ENCODE results near the gene CUL7. TPM values are rescaled to one million over a fixed set of nuclear protein-coding genes. Genes with fewer than 3 reads are reported as not detected.

The CUL7 gene
- total and polyA plus RNA-seq, 9 of the 15 experiments (the other 6 are each of a cell fraction or from before 2014, with no cell fraction given) = 0.44 to 20.1 (median 8.6) TPM

DNA sequence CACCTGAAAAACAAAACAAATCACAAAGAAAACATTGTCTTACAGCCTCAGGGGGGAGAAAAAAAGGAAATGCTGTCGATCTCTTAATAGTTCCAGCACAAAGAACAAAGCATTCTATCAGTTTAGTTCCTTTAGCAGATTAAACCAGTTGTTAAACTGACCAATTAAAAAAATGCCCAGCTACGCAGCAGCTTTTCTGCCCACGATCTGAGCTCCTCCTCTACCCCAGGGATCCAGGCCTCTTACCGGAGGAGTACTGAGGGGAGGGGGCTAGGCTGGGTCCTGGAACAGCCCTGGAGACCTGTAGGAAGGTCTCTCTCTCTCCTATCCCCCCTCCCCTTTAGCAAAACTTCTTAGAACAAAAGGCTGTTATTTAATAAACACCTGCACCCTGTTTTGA, 35.8 kb upstream of the CUL7 start (continued):
- no peak for TF ChIP-seq IRF9 (tag; IDR thresholded peaks at IDR 0.05)

DNA sequence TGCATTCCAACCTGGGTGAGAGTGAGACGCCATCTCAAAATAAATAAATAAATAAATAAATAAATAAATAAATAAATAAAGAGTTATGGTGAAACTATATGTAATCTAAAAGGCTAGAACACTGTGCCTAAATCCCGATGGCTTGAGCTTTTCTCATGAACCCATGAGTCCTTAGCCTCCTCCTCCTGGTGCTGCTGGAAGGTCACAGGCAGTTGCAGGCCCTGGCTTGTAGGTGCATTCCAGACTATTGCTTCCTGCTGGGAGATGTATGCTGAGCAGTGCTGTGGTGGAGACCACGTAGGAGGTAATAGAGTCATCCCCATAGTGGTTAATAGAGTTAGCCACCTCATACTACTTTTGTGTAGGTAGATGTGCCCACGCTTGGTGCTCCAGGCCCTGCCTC, 35.0 kb upstream of the CUL7 start:
- Histone ChIP-seq H4K20me1 (replicated peaks; ENCODE audit: control insufficient read depth, insufficient read depth, low read length) (no peaks in the 10 kb centered on the region), H3K4me2 (ENCODE audit: insufficient read depth, low read length) (no peak overlapping the region), H3K27ac (ENCODE audit: extremely low read depth, low read depth, low read length) (no peak overlapping the region), H3K9me3 (replicated peaks; ENCODE audit: control insufficient read depth, insufficient read depth, low read depth, low read length) (no peaks in the 10 kb centered on the region), H3K9ac (ENCODE audit: insufficient read depth in 1 of 2, low read depth in 2 of 2, low read length in 2 of 2) (no peak overlapping the region), H2AFZ (ENCODE audit: low read depth, low read length) (no peak overlapping the region), H3K36me3 (ENCODE audit: control insufficient read depth, insufficient read depth, low read length) (no peaks in the 10 kb centered on the region), H3K27me3 (ENCODE audit: control insufficient read depth in 2 of 2, insufficient read depth in 2 of 2, low read length in 2 of 2) (peaks cover 0 to 5% of the 10 kb centered on the region in 2 experiments; a peak in 3 of 5 replicates), H3K9me1 (ENCODE audit: control insufficient read depth, insufficient read depth, low read length) (peaks cover 3% of the 10 kb centered on the region), H3K79me2 (ENCODE audit: control insufficient read depth, insufficient read depth, low read length) (no peaks in the 10 kb centered on the region), H3K4me3 (no peak overlapping the region), H3K4me1 (replicated peaks in 1 of 2; ENCODE audit: control insufficient read depth in 2 of 2, insufficient read depth in 2 of 2, low read length in 2 of 2) (no peaks in the 10 kb centered on the region; a peak in 2 of 5 replicates)
- intact Hi-C loops (cut with micrococcal nuclease) = no loop called here
- 42% methylated on average over 4 of the region's 4 CpGs for whole genome bisulfite sequencing (ENCODE audit: insufficient coverage, low coverage, missing lambda C conversion rate)
- POLR2A ChIA-PET = interaction anchor here (0.6 to 1.6 kb wide), 2 partner anchors 8 to 28 kb away, joined by 3 to 5 read pairs; no protein-coding TSS in a partner anchor
- DNase-seq (ENCODE audit: extremely low read depth in 1 of 4, low spot score in 3 of 4) = no peak
- TF ChIP-seq ZNF146 (CRISPR knock-in tag; IDR thresholded peaks at IDR 0.05; ENCODE audit: unreplicated experiment) (no peak), ZC3H11A (IDR thresholded peaks at IDR 0.05; ENCODE audit: low read depth, low read length) (peak; percentile 82; the same call in 1 of the 2 replicates)
- FAIRE-seq = no peak
- CTCF ChIA-PET (ENCODE audit: low intra/inter-chr PET ratio) = no interaction called here
- no TSS peak for BruUV-seq (replicated peaks)
- no peak for ATAC-seq
- in situ Hi-C loops (cut with MboI) = no loop called here
